ENCODE measurements around the gene PRKCB. TPM values are rescaled to one million over a fixed set of nuclear protein-coding genes. Genes with fewer than 3 reads are reported as not detected.
A peak's percentile ranks its signal among the peaks of the same experiment; 100 is the strongest.

Gene PRKCB
- total RNA-seq, 1 experiment from 2014 or later = 0.89 TPM

- Histone ChIP-seq H3K9me3 (ENCODE audit: control insufficient read depth in 1 of 2, insufficient read depth in 1 of 2, low read depth in 1 of 2, low read length in 2 of 2) (no peaks in the 10 kb centered on the region), H2AFZ (ENCODE audit: low read depth, low read length, poor library complexity, severe bottlenecking) (no peak overlapping the region), H3K9ac (ENCODE audit: low read length) (no peak overlapping the region), H3K4me2 (ENCODE audit: low read length) (no peak overlapping the region), H3K4me3 (replicated peaks in 1 of 2; ENCODE audit: low read depth in 1 of 2, low read length in 2 of 2) (no peak overlapping the region), H3K27me3 (ENCODE audit: insufficient read depth, low read length) (no peaks in the 10 kb centered on the region), H3K9me2 (ENCODE audit: insufficient read depth) (no peaks in the 10 kb centered on the region), H3K79me2 (ENCODE audit: insufficient read depth, low read length) (no peaks in the 10 kb centered on the region), H4K20me1 (ENCODE audit: insufficient read depth) (no peaks in the 10 kb centered on the region), H3K36me3 (ENCODE audit: control insufficient read depth in 1 of 2, insufficient read depth in 2 of 2, low read length in 2 of 2) (no peaks in the 10 kb centered on the region), H3K4me1 (ENCODE audit: control insufficient read depth in 1 of 2, insufficient read depth in 2 of 2, low read length in 2 of 2) (no peaks in the 10 kb centered on the region), H3K27ac (ENCODE audit: low read depth, low read length) (no peak overlapping the region)
- TF ChIP-seq EZH2 (IDR thresholded peaks at IDR 0.05) = no peak
- ChIA-PET POLR2A (no interaction called here), RAD21 (ENCODE audit: low non-redundant PET in 1 of 2, low total read pairs in 2 of 2, uncharacterized antibody in 2 of 2, unreplicated experiment in 2 of 2) (no interaction called here), CTCF (no interaction called here)
- no peak for DNase-seq (ENCODE audit: low read depth, low spot score)
- no TSS peak for BruUV-seq (replicated peaks)
- ATAC-seq = no peak
- intact Hi-C loops (cut with micrococcal nuclease) = no loop called here
Measured at GRCh38 chr16:23795378-23795777, 40.4 kb upstream of the PRKCB start.

DNA sequence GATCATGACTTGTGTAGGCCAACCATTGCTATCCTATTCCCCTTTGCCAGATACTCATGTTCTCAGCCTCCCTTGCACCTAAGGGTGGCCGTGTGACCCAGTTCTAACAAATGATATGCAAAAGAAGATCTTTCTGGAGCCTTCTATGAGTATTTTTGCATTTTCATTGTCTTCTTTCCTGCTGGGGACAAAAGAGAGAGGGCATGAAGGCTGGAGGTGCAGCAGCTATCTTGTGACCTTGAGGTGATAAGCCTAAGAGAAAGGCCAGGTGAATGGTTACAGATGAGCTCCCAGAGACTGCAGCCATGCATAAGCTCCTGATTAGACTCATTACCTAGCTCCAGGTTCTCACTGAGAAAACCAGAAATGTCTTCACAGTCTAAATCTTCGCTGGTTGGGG is 38.8 kb upstream of the PRKCB start:
- Histone ChIP-seq H3K9me3 (ENCODE audit: control insufficient read depth in 1 of 2, insufficient read depth in 1 of 2, low read depth in 1 of 2, low read length in 2 of 2) (no peaks in the 10 kb centered on the region), H3K36me3 (ENCODE audit: control insufficient read depth in 1 of 2, insufficient read depth in 2 of 2, low read length in 2 of 2) (no peaks in the 10 kb centered on the region), H3K27ac (ENCODE audit: low read depth, low read length) (no peak overlapping the region), H2AFZ (ENCODE audit: low read depth, low read length, poor library complexity, severe bottlenecking) (no peak overlapping the region), H3K4me3 (replicated peaks in 1 of 2; ENCODE audit: low read depth in 1 of 2, low read length in 2 of 2) (no peak overlapping the region), H3K4me1 (ENCODE audit: control insufficient read depth in 1 of 2, insufficient read depth in 2 of 2, low read length in 2 of 2) (peaks cover 0 to 4% of the 10 kb centered on the region in 2 experiments; a peak in 1 of 4 replicates), H4K20me1 (ENCODE audit: insufficient read depth) (no peaks in the 10 kb centered on the region), H3K4me2 (ENCODE audit: low read length) (no peak overlapping the region), H3K9ac (ENCODE audit: low read length) (no peak overlapping the region), H3K79me2 (ENCODE audit: insufficient read depth, low read length) (no peaks in the 10 kb centered on the region), H3K9me2 (ENCODE audit: insufficient read depth) (no peaks in the 10 kb centered on the region), H3K27me3 (ENCODE audit: insufficient read depth, low read length) (no peaks in the 10 kb centered on the region)
- ChIA-PET RAD21 (ENCODE audit: low non-redundant PET in 1 of 2, low total read pairs in 2 of 2, uncharacterized antibody in 2 of 2, unreplicated experiment in 2 of 2) (no interaction called here), POLR2A (no interaction called here), CTCF (interaction anchor here (1.2 to 1.3 kb wide), 2 partner anchors 11 to 213 kb away, joined by 3 read pairs; no protein-coding TSS in a partner anchor)
- no peak for TF ChIP-seq EZH2phosphoT487 (IDR thresholded peaks at IDR 0.05; ENCODE audit: borderline replicate concordance)
- DNase-seq (ENCODE audit: low read depth, low spot score) (no peak), ATAC-seq (no peak)
- intact Hi-C loops (cut with micrococcal nuclease) = no loop called here
- BruUV-seq (replicated peaks) = no TSS peak

- no peaks in the 10 kb centered on the region for H3K36me3 ChIP-seq (ENCODE audit: control insufficient read depth in 1 of 2, insufficient read depth in 2 of 2, low read length in 2 of 2)
- no peaks in the 10 kb centered on the region for H3K9me3 ChIP-seq (ENCODE audit: control insufficient read depth in 1 of 2, insufficient read depth in 1 of 2, low read depth in 1 of 2, low read length in 2 of 2)
- H3K27me3 ChIP-seq (ENCODE audit: insufficient read depth, low read length) = no peaks in the 10 kb centered on the region
- ChIA-PET POLR2A (no interaction called here), CTCF (interaction anchor here (1.3 to 1.9 kb wide), 3 partner anchors 9 to 703 kb away, joined by 3 to 22 read pairs (median 4); no protein-coding TSS in a partner anchor), RAD21 (ENCODE audit: low non-redundant PET in 1 of 2, low total read pairs in 2 of 2, uncharacterized antibody in 2 of 2, unreplicated experiment in 2 of 2) (interaction anchor here in 1 of 2 experiments (0.6 to 1.0 kb wide), 2 partner anchors 234 to 244 kb away, joined by 3 to 4 read pairs; no protein-coding TSS in a partner anchor)
- no peaks in the 10 kb centered on the region for H3K9me2 ChIP-seq (ENCODE audit: insufficient read depth)
- no peaks in the 10 kb centered on the region for H3K79me2 ChIP-seq (ENCODE audit: insufficient read depth, low read length)
- peak overlapping the region; percentile 64 for H2AFZ ChIP-seq (ENCODE audit: low read depth, low read length, poor library complexity, severe bottlenecking)
- H3K4me3 ChIP-seq (replicated peaks in 1 of 2; ENCODE audit: low read depth in 1 of 2, low read length in 2 of 2) = no peak overlapping the region
- H3K4me2 ChIP-seq (ENCODE audit: low read length) = peak overlapping the region; percentile 37
- intact Hi-C loops (cut with micrococcal nuclease) = loop anchor here (1.0 to 5.0 kb wide), 3 partner anchors 64 to 701 kb away; no protein-coding TSS in a partner anchor
- no peak overlapping the region for H3K9ac ChIP-seq (ENCODE audit: low read length)
- no peaks in the 10 kb centered on the region for H4K20me1 ChIP-seq (ENCODE audit: insufficient read depth)
- BruUV-seq (replicated peaks) = no TSS peak
- peaks cover 0 to 13% of the 10 kb centered on the region in 2 experiments; a peak in 2 of 4 replicates for H3K4me1 ChIP-seq (ENCODE audit: control insufficient read depth in 1 of 2, insufficient read depth in 2 of 2, low read length in 2 of 2)
- H3K27ac ChIP-seq (ENCODE audit: low read depth, low read length) = no peak overlapping the region
- DNase-seq (ENCODE audit: low read depth, low spot score) (peak; percentile 63), ATAC-seq (peak; percentile 87)
- TF ChIP-seq ATF3 (IDR thresholded peaks at IDR 0.05) (no peak), POLR2AphosphoS5 (IDR thresholded peaks at IDR 0.05; ENCODE audit: low read depth, low read length) (no peak), SIN3A (IDR thresholded peaks at IDR 0.05; ENCODE audit: low read depth) (no peak), CBX3 (IDR thresholded peaks at IDR 0.05; ENCODE audit: low read depth) (peak; percentile 46; the same call in 1 of the 2 replicates), JUND (IDR thresholded peaks at IDR 0.05) (no peak), CEBPB (IDR thresholded peaks at IDR 0.05; ENCODE audit: low read depth) (no peak), ZFX (IDR thresholded peaks at IDR 0.05) (no peak), RAD21 (IDR thresholded peaks at IDR 0.05; ENCODE audit: low read depth) (peak; percentile 70), EZH2phosphoT487 (IDR thresholded peaks at IDR 0.05; ENCODE audit: borderline replicate concordance) (no peak), TCF7L2 (IDR thresholded peaks at IDR 0.05; ENCODE audit: borderline replicate concordance, extremely low read depth, insufficient read depth, insufficient read length) (no peak), ZBTB33 (IDR thresholded peaks at IDR 0.05; ENCODE audit: extremely low read depth, insufficient replicate concordance, low read length) (no peak)
Measured at GRCh38 chr16:23801378-23801777, 34.4 kb upstream of the PRKCB start.

Data from HCT116 (cell line).